IMR-90 (cell line): ENCODE data around the gene CLASP1. TPM values are rescaled to one million over a fixed set of nuclear protein-coding genes. Genes with fewer than 3 reads are reported as not detected.

ENCODE experiments used
- ATAC-seq: fragments of 200-7000 bp; cut with Tn5 transposase; 2 replicates; pipeline ENCODE4 v1.9.1; 2020; ENCODE audit warnings: low read depth, mild to moderate bottlenecking, moderate library complexity
- BruUV-seq: library from RNA; stranded (reverse); fragments of 400-500 nt; replicated peaks from 2 replicates; lab custom pipeline; 2021; lab: Mats Ljungman, UMichigan
- CTCF ChIA-PET: fragments of 300-600 bp; formaldehyde crosslinking; extraction: SDS; loops from one replicate; lab custom pipeline; 2021; ENCODE audit warnings: antibody characterized with exemption; lab: Yijun Ruan, JAX
- POLR2A ChIA-PET: fragments of 300-600 bp; sonication (Branson Sonifier 250); formaldehyde crosslinking; loops from one replicate; lab custom pipeline; 2022; ENCODE audit warnings: antibody characterized with exemption; ENCODE audit not compliant: unreplicated experiment; lab: Charles Lee
- DNase-seq: peaks from one replicate; pipeline ENCODE4 v3.0.0; 2013
- H2AFZ ChIP-seq: replicated peaks from 2 replicates; pipeline ENCODE3; 2013; ENCODE audit warnings: low read length, mild to moderate bottlenecking; ENCODE audit not compliant: poor library complexity
- H2AK5ac ChIP-seq: 2 replicates; pipeline ENCODE4 v1.6.1; 2013; ENCODE audit warnings: low read depth, low read length, inconsistent platforms
- H2AK9ac ChIP-seq: replicated peaks from 2 replicates; pipeline ENCODE3; 2013; ENCODE audit warnings: mild to moderate bottlenecking, low read depth, low read length, moderate library complexity; ENCODE audit not compliant: poor library complexity
- H2BK120ac ChIP-seq: 2 replicates; pipeline ENCODE4 v1.6.1; 2013; ENCODE audit warnings: low read depth, low read length, inconsistent platforms
- H2BK15ac ChIP-seq: 3 replicates; pipeline ENCODE4 v1.6.1; 2013; ENCODE audit warnings: low read depth, low read length, inconsistent platforms
- H2BK20ac ChIP-seq: 2 replicates; pipeline ENCODE4 v1.6.1; 2013; ENCODE audit warnings: low read depth, mild to moderate bottlenecking, inconsistent platforms, low read length, moderate library complexity
- H2BK5ac ChIP-seq: 2 replicates; pipeline ENCODE4 v1.6.1; 2013; ENCODE audit warnings: mild to moderate bottlenecking, low read depth, low read length, inconsistent platforms; ENCODE audit not compliant: poor library complexity, severe bottlenecking
- H3K14ac ChIP-seq: replicated peaks from 2 replicates; pipeline ENCODE4 v1.6.1; 2013; ENCODE audit warnings: low read depth, low read length, inconsistent platforms
- H3K18ac ChIP-seq: 2 replicates; pipeline ENCODE4 v1.6.1; 2013; ENCODE audit warnings: low read depth, low read length, control low read depth
- H3K23ac ChIP-seq: 2 replicates; pipeline ENCODE4 v1.6.1; 2013; ENCODE audit warnings: low read depth, low read length, inconsistent platforms
- H3K27ac ChIP-seq: 2 replicates; pipeline ENCODE4 v1.5.1; 2013; ENCODE audit warnings: mild to moderate bottlenecking, control low read depth, low read length; ENCODE audit not compliant: insufficient read depth
- H3K27me3 ChIP-seq: 2 replicates; pipeline ENCODE4 v1.6.1; 2013; ENCODE audit warnings: low read length; ENCODE audit not compliant: control insufficient read depth, insufficient read depth
- H3K36me3 ChIP-seq: 2 replicates; pipeline ENCODE4 v1.6.1; 2013; ENCODE audit warnings: low read length, mixed read lengths; ENCODE audit not compliant: control insufficient read depth, insufficient read depth
- H3K4ac ChIP-seq: 2 replicates; pipeline ENCODE4 v1.6.1; 2013; ENCODE audit warnings: low read depth, low read length, inconsistent platforms
- H3K4me1 ChIP-seq: 2 replicates; pipeline ENCODE4 v1.6.1; 2013; ENCODE audit warnings: low read length, mixed read lengths; ENCODE audit not compliant: control insufficient read depth, insufficient read depth
- H3K4me2 ChIP-seq: 2 replicates; pipeline ENCODE4 v1.6.1; 2013; ENCODE audit warnings: low read depth, mild to moderate bottlenecking, control low read depth, low read length, moderate library complexity
- H3K4me3 ChIP-seq: 2 replicates; pipeline ENCODE4 v1.5.1; 2013; ENCODE audit warnings: low read depth, mild to moderate bottlenecking, control low read depth, low read length, moderate library complexity; ENCODE audit not compliant: insufficient read depth
- H3K56ac ChIP-seq: 2 replicates; pipeline ENCODE4 v1.6.1; 2013; ENCODE audit warnings: low read length, inconsistent platforms; ENCODE audit not compliant: insufficient read depth; ENCODE audit errors: extremely low read depth
- H3K79me1 ChIP-seq, 2 experiments: 2 replicates each; pipeline ENCODE4 v1.6.1; 2013; ENCODE audit warnings: low read length in 2 of 2, inconsistent platforms in 1 of 2, low read depth in 1 of 2
- H3K9ac ChIP-seq: 2 replicates; pipeline ENCODE4 v1.6.1; 2013; ENCODE audit warnings: low read depth, low read length, control low read depth
- H3K9me1 ChIP-seq: 2 replicates; pipeline ENCODE4 v1.6.1; 2013; ENCODE audit warnings: low read length, inconsistent platforms; ENCODE audit not compliant: insufficient read depth
- H3K9me3 ChIP-seq: 2 replicates; pipeline ENCODE4 v1.6.1; 2013; ENCODE audit warnings: low read length; ENCODE audit not compliant: control insufficient read depth, insufficient read depth
- H4K20me1 ChIP-seq: 2 replicates; pipeline ENCODE4 v1.6.1; 2013; ENCODE audit warnings: low read length, inconsistent platforms; ENCODE audit not compliant: insufficient read depth
- H4K5ac ChIP-seq: 2 replicates; pipeline ENCODE4 v1.6.1; 2013; ENCODE audit warnings: mild to moderate bottlenecking, low read depth, low read length, control low read depth
- H4K8ac ChIP-seq, 2 experiments: 2 replicates each; pipeline ENCODE4 v1.6.1; 2013; ENCODE audit warnings: low read depth in 2 of 2, low read length in 2 of 2, control low read depth in 1 of 2, inconsistent platforms in 1 of 2
- H4K91ac ChIP-seq: 2 replicates; pipeline ENCODE4 v1.6.1; 2013; ENCODE audit warnings: low read depth, low read length, inconsistent platforms; ENCODE audit not compliant: insufficient read depth
- BHLHE40 ChIP-seq: fragments of 150-350 bp; IDR thresholded peaks from 2 replicates; pipeline ENCODE4 v1.6.1; 2016; ENCODE audit warnings: mild to moderate bottlenecking, low read depth, low read length
- MAZ ChIP-seq: IDR thresholded peaks from 2 replicates; pipeline ENCODE4 v1.6.1; 2012; ENCODE audit warnings: low read depth, mild to moderate bottlenecking, low read length, improper control_type of control experiment, moderate library complexity, borderline replicate concordance
- NFE2L2 ChIP-seq: fragments of 150-350 bp; IDR thresholded peaks from 2 replicates; pipeline ENCODE4 v1.6.1; 2016; ENCODE audit warnings: low read depth, mild to moderate bottlenecking, low read length
- POLR2A ChIP-seq: IDR thresholded peaks from 2 replicates; pipeline ENCODE4 v1.6.1; 2012; ENCODE audit warnings: mild to moderate bottlenecking, low read depth, low read length
- RCOR1 ChIP-seq: IDR thresholded peaks from 2 replicates; pipeline ENCODE4 v1.6.1; 2012; ENCODE audit warnings: mild to moderate bottlenecking, low read length, improper control_type of control experiment; ENCODE audit not compliant: insufficient replicate concordance
- dilution Hi-C: fragments of 300-500 bp; cut with HindIII; formaldehyde crosslinking; loops from one replicate; pipeline ENCODE4 v1.14.3; 2018; ENCODE audit warnings: low sequenced_read_pairs; ENCODE audit not compliant: unreplicated experiment
- in situ Hi-C: fragments of 300-500 bp; cut with MboI; formaldehyde crosslinking; loops from 3 replicates; pipeline ENCODE4 v1.14.3; 2019; ENCODE audit warnings: low sequenced_read_pairs, inconsistent platforms, mixed read lengths
- intact Hi-C: fragments of 100-400 bp; cut with micrococcal nuclease; formaldehyde crosslinking; loops from 2 replicates; pipeline ENCODE4 v1.10.0; 2022
- polyA plus RNA-seq, 3 experiments: library from polyadenylated mRNA; depleted of rRNA; stranded (reverse); fragments of >200 nt; gene quantifications; 2 replicates each; pipeline ENCODE4 v1.2.3, GENCODE V29; 2012; ENCODE audit warnings: low replicate concordance in 1 of 3
- total RNA-seq: library from RNA; depleted of rRNA; stranded (reverse); fragments of >200 nt; gene quantifications from 2 replicates; pipeline ENCODE4 v1.2.3, GENCODE V29; 2012
- TF ChIP-seq, protein P1 (sequence below): fragments of 150-350 bp; IDR thresholded peaks from 2 replicates; pipeline ENCODE4 v1.6.1; 2017; ENCODE audit warnings: mild to moderate bottlenecking, antibody characterized with exemption, low read length, low read depth

CLASP1 gene
- total and polyA plus RNA-seq, 2 of the 4 experiments (the other 2 are of a cell fraction) = 12.3 to 33.7 TPM

GRCh38 chr2:121599963-121600651 is 49.2 kb downstream of the CLASP1 start:
- Histone ChIP-seq H3K23ac (no peak overlapping the region), H3K4me1 (peaks cover 7% of the 10 kb centered on the region), H3K36me3 (peaks cover 8% of the 10 kb centered on the region), H4K5ac (no peak overlapping the region), H2BK20ac (no peak overlapping the region), H3K4me2 (no peak overlapping the region), H3K9ac (no peak overlapping the region), H2BK15ac (no peak overlapping the region), H3K14ac (no peak overlapping the region), H2BK120ac (no peak overlapping the region), H2BK5ac (no peak overlapping the region), H2AK9ac (no peak overlapping the region), H2AK5ac (no peak overlapping the region), H3K56ac (no peak overlapping the region), H2AFZ (no peak overlapping the region), H3K18ac (no peak overlapping the region), H3K9me3 (no peaks in the 10 kb centered on the region), H3K27ac (no peak overlapping the region), H4K20me1 (peaks cover 19% of the 10 kb centered on the region; the same call in 1 of the 2 replicates), H3K79me1 (peaks cover 33 to 55% of the 10 kb centered on the region in 2 experiments), H3K4ac (no peak overlapping the region), H3K27me3 (no peaks in the 10 kb centered on the region), H3K9me1 (peaks cover 8% of the 10 kb centered on the region; the same call in 1 of the 2 replicates), H4K91ac (no peak overlapping the region), H4K8ac (no peak overlapping the region), H3K4me3 (no peak overlapping the region)
- ATAC-seq = peak; percentile 33
- intact Hi-C loops = loop anchor here (5.0 kb wide), 3 partner anchors 47 to 117 kb away; partner anchors contain the start of genes CLASP1 and RNU4ATAC
- peak; percentile 28 for DNase-seq
- in situ Hi-C loops = no loop called here
- POLR2A ChIA-PET = no interaction called here
- CTCF ChIA-PET = interaction anchor here (1.3 kb wide), 1 partner anchor 19 kb away, joined by 3 read pairs; no protein-coding TSS in a partner anchor
- dilution Hi-C loops = no loop called here
- TF ChIP-seq MAZ = no peak
- TF ChIP-seq, protein P1, sequence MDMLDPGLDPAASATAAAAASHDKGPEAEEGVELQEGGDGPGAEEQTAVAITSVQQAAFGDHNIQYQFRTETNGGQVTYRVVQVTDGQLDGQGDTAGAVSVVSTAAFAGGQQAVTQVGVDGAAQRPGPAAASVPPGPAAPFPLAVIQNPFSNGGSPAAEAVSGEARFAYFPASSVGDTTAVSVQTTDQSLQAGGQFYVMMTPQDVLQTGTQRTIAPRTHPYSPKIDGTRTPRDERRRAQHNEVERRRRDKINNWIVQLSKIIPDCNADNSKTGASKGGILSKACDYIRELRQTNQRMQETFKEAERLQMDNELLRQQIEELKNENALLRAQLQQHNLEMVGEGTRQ = no peak
- no peak for TF ChIP-seq BHLHE40
- no peak for TF ChIP-seq NFE2L2
- TF ChIP-seq RCOR1 = no peak
- no peak for TF ChIP-seq POLR2A
- BruUV-seq = no TSS peak
